Epithelial cell of esophagus (primary cell): ENCODE results near the gene ZNF621.
A peak's percentile ranks its signal among the peaks of the same experiment; 100 is the strongest.

ENCODE experiments used
- DNase-seq: peaks from one replicate; pipeline ENCODE4 v3.0.0; 2010; ENCODE audit warnings: low read depth
- H3K4me3 ChIP-seq: 2 replicates; pipeline ENCODE4 v1.5.1; 2011; ENCODE audit warnings: mild to moderate bottlenecking, low read length, control low read depth
- TF ChIP-seq, protein P1 (sequence below): IDR thresholded peaks from 2 replicates; pipeline ENCODE4 v1.5.1; 2011; ENCODE audit warnings: low read depth, mild to moderate bottlenecking, low read length, control low read depth, inconsistent platforms; ENCODE audit not compliant: insufficient read depth; ENCODE audit errors: missing control alignments

Gene ZNF621

GRCh38 chr3:40524568-40525285 is at the start of gene ZNF621:
Gene ZNF621 (plus strand): TSS chr3:40524960. CDS start chr3:40525841, 881 bp downstream.
- peak; percentile 85 for DNase-seq
- TF ChIP-seq, protein P1, sequence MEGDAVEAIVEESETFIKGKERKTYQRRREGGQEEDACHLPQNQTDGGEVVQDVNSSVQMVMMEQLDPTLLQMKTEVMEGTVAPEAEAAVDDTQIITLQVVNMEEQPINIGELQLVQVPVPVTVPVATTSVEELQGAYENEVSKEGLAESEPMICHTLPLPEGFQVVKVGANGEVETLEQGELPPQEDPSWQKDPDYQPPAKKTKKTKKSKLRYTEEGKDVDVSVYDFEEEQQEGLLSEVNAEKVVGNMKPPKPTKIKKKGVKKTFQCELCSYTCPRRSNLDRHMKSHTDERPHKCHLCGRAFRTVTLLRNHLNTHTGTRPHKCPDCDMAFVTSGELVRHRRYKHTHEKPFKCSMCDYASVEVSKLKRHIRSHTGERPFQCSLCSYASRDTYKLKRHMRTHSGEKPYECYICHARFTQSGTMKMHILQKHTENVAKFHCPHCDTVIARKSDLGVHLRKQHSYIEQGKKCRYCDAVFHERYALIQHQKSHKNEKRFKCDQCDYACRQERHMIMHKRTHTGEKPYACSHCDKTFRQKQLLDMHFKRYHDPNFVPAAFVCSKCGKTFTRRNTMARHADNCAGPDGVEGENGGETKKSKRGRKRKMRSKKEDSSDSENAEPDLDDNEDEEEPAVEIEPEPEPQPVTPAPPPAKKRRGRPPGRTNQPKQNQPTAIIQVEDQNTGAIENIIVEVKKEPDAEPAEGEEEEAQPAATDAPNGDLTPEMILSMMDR = peak; percentile 5
- H3K4me3 ChIP-seq = peak within 1 kb of the TSS; percentile 76

DNA sequence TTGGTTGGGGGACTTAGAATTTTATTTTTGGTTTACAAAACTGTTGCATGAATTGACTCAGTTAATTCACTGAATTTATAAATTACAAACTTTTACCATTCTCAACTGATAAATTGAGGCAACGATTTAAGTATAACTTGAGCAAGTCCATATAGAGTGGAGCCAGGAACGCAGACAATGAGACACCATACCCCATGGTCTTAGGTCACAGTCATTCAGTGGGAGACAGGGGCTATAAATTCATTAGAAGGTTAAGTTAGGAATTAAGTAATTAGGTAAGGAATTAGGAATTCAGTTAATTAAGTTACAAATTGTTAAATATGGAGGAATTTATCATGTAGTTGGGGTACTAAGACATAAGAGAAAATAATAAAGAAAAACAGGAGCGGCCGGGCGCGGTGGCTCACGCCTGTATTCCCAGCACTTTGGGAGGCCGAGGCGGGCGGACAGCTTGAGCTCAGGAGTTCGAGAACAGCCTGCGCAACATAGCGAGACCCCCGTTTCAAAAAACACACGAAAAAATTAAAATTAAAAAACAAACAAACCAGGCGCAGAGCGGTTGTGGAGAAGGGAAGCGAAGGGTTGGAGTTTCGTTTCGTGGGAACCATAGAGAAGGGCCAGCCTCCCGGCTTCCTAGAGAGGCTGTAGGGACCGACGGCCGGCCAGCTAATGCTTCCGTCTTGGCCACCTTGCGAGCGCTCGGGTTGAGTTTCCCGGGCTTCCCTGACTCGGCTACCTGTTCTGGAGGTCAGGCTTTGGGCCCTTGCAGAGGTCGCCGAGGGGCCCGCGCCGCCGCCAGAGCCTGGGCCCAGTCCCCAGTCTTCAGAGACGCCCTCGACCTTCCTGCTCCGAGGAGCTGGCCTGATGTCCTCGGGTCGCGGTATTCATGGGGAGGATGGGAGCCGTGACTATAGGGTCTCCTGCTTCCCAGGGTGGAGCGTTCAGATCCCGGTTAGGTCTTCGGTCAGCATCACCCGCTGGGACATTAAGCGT is 48.0 kb upstream of the ZNF621 start, which contains the start of gene ZNF619:
ZNF619 (plus strand) TSS at position 645 of the 993 bp plus-strand sequence. CDS start 858 bp downstream, outside the sequence.
- TF ChIP-seq, protein P1 = no peak
- H3K4me3 ChIP-seq = peak within 1 kb of the TSS; percentile 94
- DNase-seq = peak; percentile 76

DNA sequence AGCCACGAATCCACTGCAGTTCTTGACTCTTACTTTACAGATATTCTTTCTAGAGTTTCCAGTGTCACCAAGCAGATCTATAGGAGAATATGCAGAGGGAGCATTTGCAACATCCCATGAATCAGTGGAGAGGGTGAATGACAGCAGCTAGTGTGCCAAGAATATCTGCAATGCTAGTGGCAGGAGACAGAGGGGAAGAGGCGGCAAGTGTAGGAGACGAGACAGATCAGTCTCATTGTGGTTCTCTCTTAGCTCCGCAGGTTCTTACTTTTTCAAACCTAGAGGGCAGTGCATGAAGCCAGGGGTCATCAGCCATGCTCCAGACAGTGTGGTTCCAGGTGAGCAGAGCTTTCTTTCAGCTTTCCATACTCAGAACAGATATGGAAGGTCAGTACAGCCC is 47.1 kb upstream of the ZNF621 start:
- DNase-seq = peak; percentile 41
- TF ChIP-seq, protein P1 = no peak
- peak overlapping the region; percentile 94 for H3K4me3 ChIP-seq

DNA sequence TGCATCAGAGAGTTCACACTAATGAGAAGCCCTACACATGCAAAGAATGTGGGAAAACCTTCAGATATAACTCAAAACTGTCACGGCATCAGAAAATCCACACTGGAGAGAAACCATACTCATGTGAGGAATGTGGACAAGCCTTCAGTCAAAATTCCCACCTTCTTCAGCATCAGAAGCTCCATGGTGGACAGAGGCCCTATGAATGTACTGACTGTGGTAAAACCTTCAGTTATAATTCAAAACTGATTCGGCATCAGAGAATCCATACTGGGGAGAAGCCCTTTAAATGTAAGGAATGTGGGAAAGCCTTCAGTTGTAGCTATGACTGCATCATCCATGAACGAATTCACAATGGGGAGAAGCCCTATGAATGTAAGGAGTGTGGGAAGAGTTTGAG is 37.6 kb upstream of the ZNF621 start:
- no peak for DNase-seq
- no peak overlapping the region for H3K4me3 ChIP-seq
- TF ChIP-seq, protein P1 = no peak

DNA sequence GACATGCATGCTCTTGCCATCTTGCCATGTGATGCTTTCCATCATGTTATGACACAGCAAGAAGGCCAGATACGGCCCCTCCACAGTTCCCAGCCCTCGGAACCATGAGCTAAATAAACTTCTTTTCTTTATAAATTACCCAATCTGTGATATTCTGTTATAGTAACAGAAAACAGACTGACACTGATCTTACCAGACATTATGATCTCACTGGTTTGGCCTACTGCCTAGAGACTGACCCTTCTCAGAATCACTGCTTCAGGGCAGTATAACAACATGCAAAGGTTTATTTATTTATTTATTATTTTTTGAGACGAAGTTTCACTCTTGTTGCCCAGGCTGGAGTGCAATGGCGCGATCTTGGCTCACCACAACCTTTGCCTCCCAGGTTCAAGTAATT is 33.8 kb upstream of the ZNF621 start:
- DNase-seq = no peak

DNA sequence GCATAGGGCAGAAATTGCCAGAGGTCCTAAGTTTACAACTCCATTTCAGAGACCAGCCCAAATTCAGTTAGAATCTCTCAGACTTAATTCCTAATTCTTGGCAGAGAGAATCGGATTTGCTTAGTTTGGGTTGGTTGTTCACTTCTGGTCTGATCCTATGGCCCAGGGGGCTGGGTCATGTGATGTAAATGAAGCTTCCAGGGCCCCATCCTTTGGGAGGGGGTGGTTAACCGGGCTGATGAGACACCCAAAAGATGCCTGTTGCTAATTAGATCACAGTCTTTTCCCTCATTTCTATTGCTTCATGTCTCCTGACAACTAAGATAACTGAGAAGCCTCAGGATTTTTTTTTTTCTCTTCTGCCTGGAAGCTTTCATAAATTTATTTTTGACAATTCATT is 30.1 kb upstream of the ZNF621 start:
- DNase-seq = no peak
- H3K4me3 ChIP-seq = no peak overlapping the region
- TF ChIP-seq, protein P1 = no peak

More for the DNA sequence above, 33.8 kb upstream of the ZNF621 start:
- TF ChIP-seq, protein P1 = no peak
- no peak overlapping the region for H3K4me3 ChIP-seq
